HG03354 (cell line): ENCODE data around the gene PYHIN1.
"Not testable (repeated sequence)": the region's sequence is repeated elsewhere in the genome, so short reads cannot be mapped to it uniquely, and the experiment has no call there.

Source experiments
- ATAC-seq: cut with Tn5 transposase; IDR thresholded peaks from one replicate; pipeline ENCODE4 v1.9.1; 2021; ENCODE audit warnings: mild to moderate bottlenecking; ENCODE audit not compliant: unreplicated experiment, poor library complexity, severe bottlenecking

Gene PYHIN1

GRCh38 chr1:158976219-158976618, 44.9 kb downstream of the PYHIN1 start:
- ATAC-seq, result no peak

- no peak for ATAC-seq
Observed at GRCh38 chr1:158978730-158979129, 47.4 kb downstream of the PYHIN1 start.

- ATAC-seq, result no peak
Observed at GRCh38 chr1:158979229-158979628, 47.9 kb downstream of the PYHIN1 start.

GRCh38 chr1:158983235-158983634, 51.9 kb downstream of the PYHIN1 start:
- no peak for ATAC-seq

- no peak for ATAC-seq
Observed at GRCh38 chr1:158984386-158984785, 53.0 kb downstream of the PYHIN1 start.

GRCh38 chr1:158989424-158989823, 58.1 kb downstream of the PYHIN1 start:
- ATAC-seq, result no peak

GRCh38 chr1:158992787-158993312, 61.5 kb downstream of the PYHIN1 start:
- no peak for ATAC-seq

- ATAC-seq, result no peak
Observed at GRCh38 chr1:158996998-158997397, 65.6 kb downstream of the PYHIN1 start.

- ATAC-seq, result peak; percentile 27
Observed at GRCh38 chr1:158998037-158998780, 66.9 kb downstream of the PYHIN1 start.

- ATAC-seq, result peak; percentile 59
Observed at GRCh38 chr1:158998781-158999161, 67.4 kb downstream of the PYHIN1 start.

GRCh38 chr1:158999316-159000069, 68.1 kb downstream of the PYHIN1 start:
- ATAC-seq, result no peak

- ATAC-seq, result no peak
Observed at GRCh38 chr1:159000070-159000409, 68.7 kb downstream of the PYHIN1 start.

GRCh38 chr1:159000625-159001024, 69.3 kb downstream of the PYHIN1 start:
- ATAC-seq, result no peak

- ATAC-seq, result no peak
Observed at GRCh38 chr1:159005161-159005560, 73.8 kb downstream of the PYHIN1 start.

- no peak for ATAC-seq
Observed at GRCh38 chr1:159005676-159006075, 74.3 kb downstream of the PYHIN1 start.

- not testable (repeated sequence) for ATAC-seq
Observed at GRCh38 chr1:159006210-159006807, 75.0 kb downstream of the PYHIN1 start.

GRCh38 chr1:159007726-159008125, 76.4 kb downstream of the PYHIN1 start:
- no peak for ATAC-seq

GRCh38 chr1:159008744-159009188, 77.4 kb downstream of the PYHIN1 start:
- ATAC-seq, result peak; percentile 84

- ATAC-seq, result peak; percentile 25
Observed at GRCh38 chr1:159009287-159009686, 77.9 kb downstream of the PYHIN1 start.

GRCh38 chr1:159009704-159010361, 78.5 kb downstream of the PYHIN1 start, which contains the start of gene IFI16:
Gene IFI16 (plus strand): TSS chr1:159009907. CDS start chr1:159014681, 4,774 bp downstream.
- ATAC-seq, result peak; percentile 69
